Astrocyte (in vitro differentiated cells and primary cell): ENCODE data around the gene HEATR3. TPM values are rescaled to one million over a fixed set of nuclear protein-coding genes. Genes with fewer than 3 reads are reported as not detected.

Source experiments
- DNase-seq: peaks from one replicate; pipeline ENCODE4 v3.0.0-alpha.2; 2010; ENCODE audit warnings: low read depth
- FAIRE-seq: peaks from 2 replicates; lab custom pipeline; 2011; peaks lifted over from hg19 to GRCh38; lab: Jason Lieb, UNC
- H2AFZ ChIP-seq: 2 replicates; pipeline ENCODE4 v1.6.0; 2012; ENCODE audit warnings: low read depth, low read length, inconsistent platforms
- H3K27ac ChIP-seq: 2 replicates; pipeline ENCODE4 v1.5.1; 2011; ENCODE audit warnings: low read depth, low read length, inconsistent platforms
- H3K27me3 ChIP-seq: 2 replicates; pipeline ENCODE4 v1.6.0; 2011; ENCODE audit warnings: low read length, inconsistent platforms; ENCODE audit not compliant: insufficient read depth
- H3K36me3 ChIP-seq: 2 replicates; pipeline ENCODE4 v1.5.1; 2011; ENCODE audit warnings: low read length, inconsistent platforms; ENCODE audit not compliant: insufficient read depth
- H3K4me1 ChIP-seq: 2 replicates; pipeline ENCODE4 v1.5.1; 2011; ENCODE audit warnings: low read length, inconsistent platforms; ENCODE audit not compliant: insufficient read depth
- H3K4me2 ChIP-seq: 2 replicates; pipeline ENCODE4 v1.6.0; 2012; ENCODE audit warnings: low read length, inconsistent platforms
- H3K4me3 ChIP-seq: 2 replicates; pipeline ENCODE4 v1.5.1; 2011; ENCODE audit warnings: low read depth, mild to moderate bottlenecking, low read length, inconsistent platforms; ENCODE audit not compliant: insufficient read depth
- H3K79me2 ChIP-seq: 2 replicates; pipeline ENCODE4 v1.6.0; 2012; ENCODE audit warnings: mild to moderate bottlenecking, low read length, inconsistent platforms; ENCODE audit not compliant: insufficient read depth
- H3K9ac ChIP-seq: 2 replicates; pipeline ENCODE4 v1.6.0; 2012; ENCODE audit warnings: mild to moderate bottlenecking, low read length, inconsistent platforms
- H3K9me3 ChIP-seq: 2 replicates; pipeline ENCODE4 v1.5.1; 2012; ENCODE audit warnings: low read depth, mild to moderate bottlenecking, low read length, inconsistent platforms; ENCODE audit not compliant: insufficient read depth
- H4K20me1 ChIP-seq: 2 replicates; pipeline ENCODE4 v1.6.0; 2012; ENCODE audit warnings: low read length, inconsistent platforms; ENCODE audit not compliant: insufficient read depth
- H3K27ac Mint-ChIP-seq: one replicate; pipeline ENCODE4 v1.8.0; 2021; ENCODE audit warnings: mild to moderate bottlenecking, mixed read lengths; ENCODE audit not compliant: unreplicated experiment
- H3K27me3 Mint-ChIP-seq: one replicate; pipeline ENCODE4 v1.8.0; 2021; ENCODE audit warnings: low read depth, mixed read lengths; ENCODE audit not compliant: unreplicated experiment
- H3K36me3 Mint-ChIP-seq: one replicate; pipeline ENCODE4 v1.8.0; 2021; ENCODE audit warnings: low read depth, mixed read lengths; ENCODE audit not compliant: unreplicated experiment
- H3K4me1 Mint-ChIP-seq: one replicate; pipeline ENCODE4 v1.8.0; 2021; ENCODE audit warnings: low read depth, mixed read lengths; ENCODE audit not compliant: unreplicated experiment
- H3K4me3 Mint-ChIP-seq: one replicate; pipeline ENCODE4 v1.8.0; 2021; ENCODE audit warnings: mild to moderate bottlenecking, moderate library complexity, mixed read lengths; ENCODE audit not compliant: unreplicated experiment
- H3K9me3 Mint-ChIP-seq: one replicate; pipeline ENCODE4 v1.8.0; 2021; ENCODE audit warnings: mild to moderate bottlenecking, mixed read lengths; ENCODE audit not compliant: unreplicated experiment
- EZH2 ChIP-seq: IDR thresholded peaks from 2 replicates; pipeline ENCODE4 v1.6.1; 2012; ENCODE audit warnings: mild to moderate bottlenecking, low read length, inconsistent platforms; ENCODE audit not compliant: insufficient read depth
- total RNA-seq: library from RNA; stranded (reverse); gene quantifications from 2 replicates; pipeline ENCODE4 v1.2.1, GENCODE V29; 2021
- TF ChIP-seq, protein P1 (sequence below): IDR thresholded peaks from 2 replicates; pipeline ENCODE4 v1.5.1; 2011; ENCODE audit warnings: low read depth, mild to moderate bottlenecking, inconsistent platforms, low read length, moderate library complexity; ENCODE audit not compliant: insufficient read depth

The HEATR3 gene
- total RNA-seq, 1 donor from 2014 or later, result 26.8 TPM

DNA sequence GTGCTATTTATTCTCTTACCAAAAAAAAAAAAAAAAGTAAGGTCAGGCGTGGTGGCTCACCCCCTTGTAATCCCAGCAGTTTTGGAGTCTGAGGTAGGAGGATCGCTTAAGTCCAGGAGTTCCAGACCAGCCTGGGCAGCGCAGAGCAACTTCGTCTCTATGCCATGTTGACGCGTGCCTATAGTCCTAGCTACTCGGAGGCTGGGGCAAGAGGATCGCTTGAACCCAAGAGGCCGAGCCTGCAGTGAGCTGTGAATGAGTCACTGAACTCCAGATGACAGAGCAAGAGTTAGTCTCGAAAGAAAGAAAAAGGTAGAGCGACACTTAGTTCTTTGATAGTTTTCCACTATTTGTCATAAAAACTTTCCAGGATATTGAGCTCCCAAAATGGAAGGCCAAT lies 86.0 kb downstream of the HEATR3 start:
- H3K79me2 ChIP-seq, result peaks cover 30% of the 10 kb centered on the region
- peak overlapping the region; percentile 85 for H3K4me3 Mint-ChIP-seq
- no peak overlapping the region for H3K27ac ChIP-seq
- H3K27me3 ChIP-seq, result no peaks in the 10 kb centered on the region
- DNase-seq, result no peak
- H3K9ac ChIP-seq, result peak overlapping the region; percentile 92
- no peaks in the 10 kb centered on the region for H3K9me3 Mint-ChIP-seq
- H3K36me3 ChIP-seq, result no peaks in the 10 kb centered on the region
- H3K4me1 Mint-ChIP-seq, result peaks cover 18% of the 10 kb centered on the region
- H3K36me3 Mint-ChIP-seq, result no peaks in the 10 kb centered on the region
- peaks cover 30% of the 10 kb centered on the region for H4K20me1 ChIP-seq
- H3K4me3 ChIP-seq, result no peak overlapping the region
- peak overlapping the region; percentile 68 for H3K27ac Mint-ChIP-seq
- peaks cover 18% of the 10 kb centered on the region for H3K4me1 ChIP-seq
- no peaks in the 10 kb centered on the region for H3K27me3 Mint-ChIP-seq
- peak overlapping the region; percentile 94 for H3K4me2 ChIP-seq
- H2AFZ ChIP-seq, result peak overlapping the region; percentile 85
- TF ChIP-seq EZH2, result no peak
- TF ChIP-seq, protein P1, sequence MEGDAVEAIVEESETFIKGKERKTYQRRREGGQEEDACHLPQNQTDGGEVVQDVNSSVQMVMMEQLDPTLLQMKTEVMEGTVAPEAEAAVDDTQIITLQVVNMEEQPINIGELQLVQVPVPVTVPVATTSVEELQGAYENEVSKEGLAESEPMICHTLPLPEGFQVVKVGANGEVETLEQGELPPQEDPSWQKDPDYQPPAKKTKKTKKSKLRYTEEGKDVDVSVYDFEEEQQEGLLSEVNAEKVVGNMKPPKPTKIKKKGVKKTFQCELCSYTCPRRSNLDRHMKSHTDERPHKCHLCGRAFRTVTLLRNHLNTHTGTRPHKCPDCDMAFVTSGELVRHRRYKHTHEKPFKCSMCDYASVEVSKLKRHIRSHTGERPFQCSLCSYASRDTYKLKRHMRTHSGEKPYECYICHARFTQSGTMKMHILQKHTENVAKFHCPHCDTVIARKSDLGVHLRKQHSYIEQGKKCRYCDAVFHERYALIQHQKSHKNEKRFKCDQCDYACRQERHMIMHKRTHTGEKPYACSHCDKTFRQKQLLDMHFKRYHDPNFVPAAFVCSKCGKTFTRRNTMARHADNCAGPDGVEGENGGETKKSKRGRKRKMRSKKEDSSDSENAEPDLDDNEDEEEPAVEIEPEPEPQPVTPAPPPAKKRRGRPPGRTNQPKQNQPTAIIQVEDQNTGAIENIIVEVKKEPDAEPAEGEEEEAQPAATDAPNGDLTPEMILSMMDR, result no peak
- no peaks in the 10 kb centered on the region for H3K9me3 ChIP-seq
- FAIRE-seq, result no peak

DNA sequence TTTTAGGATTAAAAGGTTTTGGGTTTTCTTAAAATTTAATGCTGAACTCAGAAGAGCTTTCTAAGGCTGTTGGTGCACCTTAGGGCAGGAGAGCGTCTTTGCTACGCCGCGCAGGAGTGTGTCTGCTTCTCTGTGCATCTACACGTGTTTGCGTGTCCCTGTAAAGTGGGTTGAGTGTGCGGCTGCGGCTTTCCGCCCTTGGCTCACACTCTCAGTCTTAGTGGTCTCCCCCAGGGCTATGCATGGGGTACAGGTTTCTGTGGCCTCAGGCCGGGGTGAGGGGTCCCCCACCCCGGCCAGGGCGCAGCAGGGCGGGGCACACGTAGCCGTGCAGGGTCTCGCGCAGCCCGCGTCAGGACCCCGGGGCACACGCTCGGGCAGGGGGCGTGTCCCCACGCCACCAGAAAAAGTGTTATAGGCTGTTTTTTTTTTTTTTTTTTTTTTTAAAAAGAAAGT lies 86.6 kb downstream of the HEATR3 start:
- Histone ChIP-seq H3K4me2 (peak overlapping the region; percentile 94), H3K36me3 (no peaks in the 10 kb centered on the region), H3K79me2 (peaks cover 36% of the 10 kb centered on the region), H3K4me3 (peak overlapping the region; percentile 76), H3K9ac (peak overlapping the region; percentile 92), H3K27me3 (no peaks in the 10 kb centered on the region), H3K9me3 (no peaks in the 10 kb centered on the region), H3K4me1 (peaks cover 18% of the 10 kb centered on the region), H4K20me1 (peaks cover 34% of the 10 kb centered on the region), H2AFZ (peak overlapping the region; percentile 85), H3K27ac (peak overlapping the region; percentile 99)
- FAIRE-seq (no peak), DNase-seq (peak; percentile 27)
- peaks cover 2% of the 10 kb centered on the region for H3K36me3 Mint-ChIP-seq
- H3K27ac Mint-ChIP-seq, result peak overlapping the region; percentile 68
- H3K9me3 Mint-ChIP-seq, result no peaks in the 10 kb centered on the region
- TF ChIP-seq EZH2, result no peak
- TF ChIP-seq, protein P1, result no peak
- peaks cover 14% of the 10 kb centered on the region for H3K4me1 Mint-ChIP-seq
- no peaks in the 10 kb centered on the region for H3K27me3 Mint-ChIP-seq
- peak overlapping the region; percentile 85 for H3K4me3 Mint-ChIP-seq

DNA sequence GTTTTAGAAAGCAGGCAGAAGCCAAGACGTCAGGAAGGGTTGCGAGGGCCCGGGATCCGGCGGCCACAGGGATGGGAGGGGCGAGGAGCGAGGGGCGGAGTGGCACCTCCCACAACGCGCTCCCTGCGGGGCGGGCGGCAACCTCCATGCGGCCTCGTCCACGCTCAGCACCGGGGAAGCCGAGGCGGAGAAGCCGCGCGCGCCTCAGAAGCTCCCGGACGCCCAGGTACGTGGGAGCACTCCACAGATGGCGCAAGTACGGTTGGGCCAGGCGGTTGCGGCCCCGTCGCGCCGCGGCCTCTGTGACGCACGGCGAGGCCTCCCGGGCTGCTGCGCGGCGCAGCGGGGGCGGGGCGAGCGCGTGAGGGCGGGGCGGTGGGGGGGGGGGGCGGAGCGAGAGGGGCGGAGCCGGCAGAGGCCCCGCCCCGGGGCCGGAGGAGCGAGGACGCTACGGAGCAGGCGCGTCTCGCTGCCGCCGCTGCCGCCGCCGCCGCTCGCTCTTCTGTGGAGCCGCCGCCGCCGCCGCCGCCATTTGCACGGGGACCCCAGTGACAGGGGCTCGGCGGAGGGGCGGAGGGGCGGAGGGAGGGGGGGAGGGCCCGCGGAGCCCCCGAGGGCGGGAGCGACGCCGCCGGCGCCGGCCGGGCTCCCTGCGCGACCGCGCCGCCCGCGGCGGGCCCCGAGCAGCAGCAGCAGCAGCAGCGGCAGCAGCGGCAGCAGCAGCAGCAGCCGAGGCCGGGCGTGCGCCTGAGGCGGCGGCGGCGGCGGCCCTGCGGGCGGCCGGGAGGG lies 87.2 kb downstream of the HEATR3 start, which contains the start of gene TENT4B:
TSS of gene TENT4B (plus strand) at position 500 of the 789 bp plus-strand sequence. CDS start 316 bp downstream, outside the sequence.
- DNase-seq (peak; percentile 56), FAIRE-seq (no peak)
- H3K27me3 ChIP-seq, result no peaks in the 10 kb centered on the region
- no peaks in the 10 kb centered on the region for H3K9me3 Mint-ChIP-seq
- no peaks in the 10 kb centered on the region for H3K9me3 ChIP-seq
- peak within 1 kb of the TSS; percentile 99 for H3K27ac ChIP-seq
- H3K27me3 Mint-ChIP-seq, result no peaks in the 10 kb centered on the region
- H3K4me3 ChIP-seq, result peak within 1 kb of the TSS; percentile 81
- peaks cover 2% of the 10 kb centered on the region for H3K36me3 Mint-ChIP-seq
- peak within 1 kb of the TSS; percentile 100 for H3K4me2 ChIP-seq
- H3K27ac Mint-ChIP-seq, result peak within 1 kb of the TSS; percentile 68
- H3K4me1 ChIP-seq, result peaks cover 18% of the 10 kb centered on the region
- peak within 1 kb of the TSS; percentile 85 for H2AFZ ChIP-seq
- no peaks in the 10 kb centered on the region for H3K36me3 ChIP-seq
- H3K79me2 ChIP-seq, result peaks cover 43% of the 10 kb centered on the region
- H3K4me3 Mint-ChIP-seq, result peak within 1 kb of the TSS; percentile 91
- H3K9ac ChIP-seq, result peak within 1 kb of the TSS; percentile 92
- peaks cover 14% of the 10 kb centered on the region for H3K4me1 Mint-ChIP-seq
- no peak for TF ChIP-seq EZH2
- TF ChIP-seq, protein P1, result no peak
- H4K20me1 ChIP-seq, result peaks cover 40% of the 10 kb centered on the region
